G401 (cell line): ENCODE results near the gene CUL3. TPM values are rescaled to one million over a fixed set of nuclear protein-coding genes. Genes with fewer than 3 reads are reported as not detected.

Experiments
- DNase-seq: peaks from one replicate; pipeline ENCODE4 v3.0.0-alpha.2; 2015; ENCODE audit warnings: low spot score
- in situ Hi-C: cut with HindIII; loops from 2 replicates; pipeline ENCODE4 v1.10.0; 2016; ENCODE audit warnings: low sequenced_read_pairs, mixed read lengths
- total RNA-seq: library from RNA; depleted of rRNA; stranded (reverse); fragments of >200 nt; shearing (Covaris generic); gene quantifications from 2 replicates; pipeline ENCODE4 v1.2.3, GENCODE V29; 2014; rRNA removed

The CUL3 gene
- total RNA-seq, 1 experiment from 2014 or later, result 99.2 TPM

DNA sequence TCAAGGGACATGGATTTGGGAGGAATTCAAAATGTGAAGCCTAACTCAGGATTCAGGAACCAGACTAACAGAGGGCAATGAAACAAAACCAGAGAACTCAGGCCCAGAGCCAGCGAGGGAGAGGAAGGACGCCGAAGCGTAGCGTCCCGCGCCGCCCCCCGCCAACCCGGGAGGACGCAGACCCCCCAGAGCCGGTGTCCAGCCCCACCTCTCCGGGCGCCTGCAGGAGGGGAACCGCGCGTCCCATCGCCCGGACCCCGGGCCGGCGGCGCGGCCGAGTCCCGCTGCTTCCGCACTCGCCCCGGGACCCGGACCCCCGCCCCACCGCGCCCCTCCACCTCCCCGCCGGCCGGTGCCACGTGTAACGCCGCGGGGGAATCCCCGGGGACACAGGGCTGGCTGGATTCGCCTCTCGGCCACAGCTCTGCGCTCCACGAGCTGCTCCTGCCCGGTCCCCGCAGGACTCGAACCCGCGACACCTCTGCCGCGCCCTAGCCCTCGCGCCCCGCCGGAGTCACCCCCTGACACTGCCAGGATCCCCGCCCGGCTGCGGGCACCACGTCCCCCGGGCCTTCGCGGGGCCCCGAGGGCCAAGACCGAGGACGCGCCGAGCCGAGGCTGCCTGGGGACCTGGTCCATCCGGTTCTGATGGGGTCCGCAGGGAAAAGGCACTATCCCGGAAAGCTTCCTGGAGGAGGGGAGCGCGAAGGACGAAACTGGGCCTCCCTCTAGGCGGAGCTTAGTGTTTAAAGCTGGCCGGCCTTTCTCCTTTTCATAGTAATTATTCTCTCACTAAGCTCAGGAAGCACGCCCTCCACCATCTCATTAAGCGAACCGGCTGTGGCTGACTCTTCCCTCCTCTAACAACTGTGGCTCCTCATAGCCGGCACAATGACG is 142.8 kb downstream of the CUL3 start:
- in situ Hi-C loops, result no loop called here
- DNase-seq, result no peak

DNA sequence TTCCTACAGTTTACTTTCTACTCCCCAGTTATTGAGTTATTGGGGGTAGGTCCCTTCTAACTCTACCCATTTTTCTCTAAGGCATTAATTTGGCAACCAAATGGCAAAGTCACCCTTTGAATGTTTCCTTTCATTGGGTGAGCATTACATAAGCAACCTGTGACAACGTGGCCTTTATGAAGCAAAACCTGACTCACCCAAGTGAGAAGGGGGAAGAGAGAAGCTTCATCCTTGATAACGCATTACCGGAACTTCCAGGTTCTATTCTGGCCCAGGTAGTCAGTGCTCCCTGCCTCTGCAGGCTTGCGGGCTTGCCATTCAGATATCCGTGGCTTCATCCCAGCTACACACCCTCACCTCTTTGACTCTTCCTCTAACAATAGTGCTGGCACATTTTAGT is 144.2 kb downstream of the CUL3 start:
- no peak for DNase-seq
- in situ Hi-C loops, result no loop called here

DNA sequence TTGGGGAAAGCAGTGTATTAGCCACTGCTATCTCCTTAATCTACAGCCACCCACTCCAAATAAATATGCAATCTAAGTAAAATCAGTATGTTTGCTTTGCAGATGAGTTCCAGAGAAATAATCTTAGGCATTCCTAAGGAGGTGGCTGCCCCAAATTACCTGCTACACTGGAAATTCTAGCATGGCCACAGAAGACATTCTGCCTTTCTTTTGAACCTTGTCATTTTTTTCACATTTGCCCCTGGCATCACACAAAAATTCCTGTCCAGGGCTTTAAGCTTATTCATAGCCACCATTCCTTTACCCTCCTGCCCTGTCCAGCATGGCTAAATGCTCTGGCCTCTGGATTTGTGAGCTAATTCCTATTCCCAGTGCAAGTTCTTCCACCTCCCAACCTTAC is 146.4 kb downstream of the CUL3 start:
- DNase-seq, result no peak
- in situ Hi-C loops, result no loop called here

DNA sequence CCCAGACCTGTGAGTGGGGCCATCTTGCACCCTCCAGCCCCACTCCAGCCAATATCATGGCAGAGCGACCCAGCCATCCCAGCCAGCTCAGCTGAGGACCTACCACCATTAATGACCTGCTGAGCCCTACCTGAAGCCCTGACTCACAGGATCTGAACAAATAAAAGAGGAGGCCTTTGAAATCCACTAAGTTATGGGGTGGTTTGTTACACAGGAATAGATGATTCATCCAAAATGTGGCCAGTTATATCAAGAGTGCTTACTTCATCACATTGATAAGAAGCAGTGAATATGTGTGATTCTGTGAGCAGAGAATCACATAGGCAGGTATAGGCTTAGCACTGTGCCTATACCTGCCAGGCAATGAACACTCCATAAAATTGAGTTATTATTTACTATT is 148.5 kb downstream of the CUL3 start:
- in situ Hi-C loops, result no loop called here
- DNase-seq, result no peak

DNA sequence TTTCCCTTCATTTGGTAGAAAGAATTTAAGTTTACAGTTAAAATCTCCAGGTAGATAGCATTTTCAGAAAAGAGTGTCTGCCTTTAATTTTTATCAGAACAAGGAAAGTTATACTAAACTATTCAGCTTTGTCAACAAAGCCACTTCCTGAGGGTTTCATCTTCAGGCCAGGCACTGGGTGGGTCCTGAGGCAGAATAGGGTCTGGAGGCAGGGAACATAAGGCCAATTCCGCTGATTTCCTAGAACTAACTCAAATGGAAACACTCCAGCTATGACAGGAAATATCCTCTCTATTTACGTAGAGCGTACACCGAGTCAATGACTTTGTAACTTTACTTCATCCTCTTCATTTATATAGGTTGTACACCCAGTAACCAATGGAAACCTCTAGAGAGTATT is 150.5 kb downstream of the CUL3 start:
- in situ Hi-C loops, result no loop called here

DNA sequence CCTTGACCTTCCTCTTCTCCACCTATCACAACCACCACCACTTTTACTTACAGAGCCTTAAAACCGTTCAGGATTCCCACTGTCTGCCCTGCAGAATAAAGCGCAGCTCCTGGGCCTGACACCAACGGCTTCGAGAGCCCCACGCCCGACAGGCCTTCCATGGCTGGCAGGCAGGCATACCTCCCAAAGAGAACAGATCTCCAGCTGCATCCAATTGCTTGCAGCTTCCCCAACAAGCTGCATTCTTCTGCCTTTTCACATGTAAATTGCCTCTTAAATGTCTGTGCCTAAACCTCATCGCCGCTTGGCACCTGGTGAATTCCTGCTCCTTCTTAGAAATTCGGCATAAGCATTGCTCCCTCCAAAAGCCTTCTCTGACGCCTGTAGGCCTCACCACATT is 151.7 kb downstream of the CUL3 start:
- DNase-seq, result no peak
- in situ Hi-C loops, result no loop called here

More for the DNA sequence above, 150.5 kb downstream of the CUL3 start:
- no peak for DNase-seq

DNA sequence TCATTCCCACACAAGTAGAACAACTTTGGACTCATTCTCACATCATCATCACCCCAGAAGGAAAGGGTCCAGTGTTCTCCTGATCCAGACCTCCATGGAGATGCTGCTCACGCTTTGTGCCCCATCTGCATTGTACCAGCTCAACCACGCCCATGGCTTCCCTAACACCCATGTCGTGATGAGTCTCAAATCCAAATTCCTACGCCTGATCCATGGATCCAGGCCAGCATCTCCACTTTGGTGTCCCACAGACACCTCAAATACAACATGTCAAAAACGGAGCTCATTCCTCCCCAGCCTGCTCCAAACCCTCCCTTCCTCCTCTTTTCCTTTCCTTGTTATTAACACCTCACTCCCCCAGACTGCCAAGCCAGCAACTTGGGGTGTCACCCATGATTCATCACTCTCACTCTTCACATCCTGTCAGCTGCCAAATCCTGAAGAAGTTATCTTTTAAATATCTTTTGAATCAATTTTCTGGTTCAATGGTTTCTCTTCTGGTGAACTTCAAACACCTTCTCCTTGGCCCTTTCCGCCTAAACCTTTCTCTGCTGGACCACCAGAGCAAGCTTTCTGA is 153.1 kb downstream of the CUL3 start:
- in situ Hi-C loops, result no loop called here
- no peak for DNase-seq

DNA sequence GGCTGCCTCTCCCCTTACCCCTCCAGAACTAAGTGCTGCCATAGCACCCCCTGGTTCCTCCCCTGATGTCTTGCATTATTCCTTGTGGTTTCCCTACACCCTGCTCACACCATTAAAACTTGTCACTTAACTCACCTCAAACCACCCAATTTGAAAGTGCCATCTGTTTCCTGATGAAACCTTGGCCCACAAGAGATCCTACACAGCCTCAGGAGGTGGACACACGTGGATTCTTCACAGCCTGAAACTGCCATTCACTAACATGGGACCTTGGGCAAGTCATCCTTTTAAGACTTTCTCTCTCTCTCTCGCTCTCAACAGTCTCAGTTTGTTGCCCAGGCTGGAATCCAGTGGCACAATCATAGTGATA is 155.7 kb downstream of the CUL3 start:
- in situ Hi-C loops, result no loop called here
- DNase-seq, result no peak

DNA sequence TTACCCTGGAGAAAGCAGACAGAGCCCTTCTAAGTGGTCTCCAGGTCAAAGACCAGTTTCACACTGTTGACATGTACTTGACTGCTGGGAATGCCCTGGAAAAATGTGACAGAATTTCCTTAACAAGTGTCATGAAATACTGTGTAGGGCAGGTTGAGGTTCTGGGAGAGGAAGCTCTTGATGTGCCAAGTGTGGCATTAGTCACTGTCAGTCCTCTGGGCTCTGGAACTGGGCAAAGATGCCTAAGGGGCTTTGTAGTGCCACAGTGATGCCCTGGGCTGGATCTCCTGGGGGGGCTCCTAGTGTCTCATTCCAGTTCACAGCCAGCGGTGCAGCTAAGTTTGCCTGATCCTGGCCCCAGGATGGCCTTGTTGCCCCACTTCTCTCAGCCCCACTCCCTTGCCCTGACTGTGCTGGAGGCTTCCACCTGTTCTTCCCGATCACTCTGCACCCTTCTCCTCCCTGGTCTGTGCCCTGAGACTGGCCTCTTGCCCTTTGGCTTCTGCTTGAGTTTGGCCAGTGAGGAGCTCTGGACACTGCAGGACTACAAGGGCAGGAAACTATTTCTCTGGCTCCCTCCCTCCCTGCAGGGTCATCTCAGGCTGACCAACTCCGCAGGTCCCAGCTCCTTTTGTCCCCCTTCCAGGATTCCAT is 156.2 kb downstream of the CUL3 start:
- in situ Hi-C loops, result no loop called here
- DNase-seq, result no peak

DNA sequence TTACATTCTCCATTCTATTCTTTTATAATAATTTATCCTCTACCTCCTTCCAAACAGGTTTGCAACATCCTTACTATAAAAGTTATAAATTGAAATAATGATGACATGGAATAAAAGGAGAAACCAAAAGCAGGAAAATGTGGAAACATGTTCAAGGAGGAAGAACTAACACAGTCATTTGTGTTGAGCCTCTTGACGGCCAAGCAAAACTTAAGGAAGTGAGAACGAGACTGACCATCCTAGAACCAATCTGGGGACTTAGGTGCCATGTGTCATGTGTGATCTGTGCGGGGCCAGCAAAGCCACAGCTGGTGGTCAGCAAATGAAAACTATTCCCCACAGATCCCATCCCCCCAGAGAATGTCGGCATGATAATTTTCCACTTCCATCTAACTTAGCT is 157.7 kb downstream of the CUL3 start:
- DNase-seq, result no peak
- in situ Hi-C loops, result no loop called here

DNA sequence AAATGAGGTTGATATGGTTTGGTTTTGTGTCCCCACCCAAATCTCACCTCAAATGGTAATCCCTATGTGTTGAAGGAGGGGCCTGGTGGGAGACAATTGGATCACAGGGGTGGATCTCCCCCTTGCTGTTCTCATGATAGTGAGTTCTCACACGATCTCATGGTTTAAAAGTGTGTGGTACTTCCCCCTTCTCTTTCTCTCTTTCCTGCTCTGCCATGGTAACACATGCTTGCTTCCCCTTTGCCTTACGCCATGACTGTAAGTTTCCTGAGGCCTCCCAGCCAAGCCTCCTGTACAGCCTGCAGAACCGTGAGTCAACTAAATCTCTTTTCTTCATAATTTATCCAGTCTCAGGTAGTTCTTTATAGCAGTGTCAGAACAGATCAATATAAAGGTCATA is 158.5 kb downstream of the CUL3 start:
- DNase-seq, result no peak
- in situ Hi-C loops, result no loop called here

DNA sequence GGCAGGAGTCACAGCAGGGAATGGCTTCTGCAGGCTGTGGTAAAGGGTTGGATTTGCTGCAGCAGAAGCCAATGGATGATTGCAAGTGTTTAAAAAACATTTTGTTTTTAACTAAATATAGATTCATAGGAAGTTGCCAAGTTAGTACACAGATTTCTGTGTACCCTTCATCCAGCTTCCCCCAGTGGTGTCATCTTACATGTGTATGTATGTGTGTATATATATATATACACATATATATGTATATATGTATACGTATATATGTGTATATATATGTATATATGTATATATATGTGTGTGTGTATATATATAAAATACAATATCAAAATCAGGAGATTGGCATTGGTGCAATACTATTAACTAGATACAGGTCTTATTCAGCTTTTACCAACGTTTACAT is 164.1 kb downstream of the CUL3 start:
- in situ Hi-C loops, result no loop called here

More for the DNA sequence above, 164.1 kb downstream of the CUL3 start:
- DNase-seq, result no peak

Other genes starting within 250 kb of the CUL3 start
- not detected in 2 replicates for gene FAM124B, start 183.3 kb downstream of the CUL3 start, total RNA-seq
- gene CCDC195, start 131.0 kb upstream of the CUL3 start, total RNA-seq, result not detected in 2 replicates